Measurements from ENCODE around the gene SMAD5.

SMAD5 gene

GRCh38 chr5:136198453-136198852 lies 65.8 kb downstream of the SMAD5 start:
- DNase-seq = no peak

DNA sequence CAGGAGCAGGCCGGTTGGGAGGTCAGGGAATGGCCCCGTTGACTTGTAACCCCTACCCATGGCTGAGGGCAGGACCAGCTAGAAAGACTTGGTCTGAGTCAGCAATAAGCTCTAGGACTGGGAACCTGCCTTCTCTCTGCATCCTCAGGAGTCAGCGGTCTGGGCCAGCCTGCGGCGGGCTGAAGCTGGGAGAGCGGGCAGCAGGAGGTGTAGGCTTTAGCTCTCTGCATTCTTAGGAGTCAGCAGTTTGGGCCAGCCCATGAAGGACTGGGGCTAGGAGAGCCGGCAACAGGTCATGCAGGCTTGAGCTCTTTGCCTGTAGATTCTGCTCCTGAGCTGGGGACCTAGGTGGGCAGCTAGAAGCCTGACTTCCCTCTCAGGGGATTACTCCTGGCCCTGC lies 66.8 kb downstream of the SMAD5 start:
- DNase-seq = no peak

DNA sequence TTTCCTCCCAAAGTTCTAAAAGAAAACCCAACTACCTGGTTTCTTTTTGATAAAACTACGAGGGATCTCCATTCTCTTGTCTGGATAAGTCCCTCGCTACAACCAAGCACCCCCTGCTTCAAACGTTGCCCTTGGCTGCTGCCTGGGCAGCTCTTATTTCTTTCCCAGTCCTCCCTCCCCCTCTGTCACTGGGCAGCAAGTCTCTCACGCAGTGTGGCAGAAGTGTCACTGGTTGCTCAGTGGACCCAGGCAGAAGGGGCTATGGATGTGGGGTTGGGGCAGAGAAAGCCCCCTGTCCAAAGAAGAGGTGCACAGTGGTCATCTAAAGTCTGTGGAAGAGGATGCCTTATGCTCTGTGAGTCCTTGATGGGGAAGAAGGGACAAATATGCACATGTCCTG lies 67.5 kb downstream of the SMAD5 start:
- no peak for DNase-seq

DNA sequence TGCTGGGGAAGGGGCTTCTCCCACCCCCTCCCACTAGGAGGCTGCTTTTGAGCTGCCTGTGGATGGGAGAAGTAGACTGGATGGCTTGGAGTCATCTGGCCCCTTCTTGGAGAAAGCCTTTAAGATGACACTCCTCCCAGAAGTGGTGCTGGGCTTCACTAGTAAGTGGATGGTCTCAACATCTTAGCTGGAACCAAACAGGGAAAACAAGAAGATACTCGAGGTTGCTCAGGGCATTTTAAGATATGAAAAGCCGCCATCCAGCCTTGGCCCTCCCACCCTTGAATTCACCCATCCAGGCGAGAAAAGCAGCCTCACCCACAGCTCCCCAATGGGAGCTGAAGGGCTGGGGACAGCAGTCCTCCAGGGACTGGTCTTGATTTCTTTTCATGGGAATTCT lies 68.1 kb downstream of the SMAD5 start:
- no peak for DNase-seq

- no peak for DNase-seq
Measured at GRCh38 chr5:136201870-136202269, 69.2 kb downstream of the SMAD5 start.

- no peak for DNase-seq
Measured at GRCh38 chr5:136202469-136203205, 70.0 kb downstream of the SMAD5 start.

DNA sequence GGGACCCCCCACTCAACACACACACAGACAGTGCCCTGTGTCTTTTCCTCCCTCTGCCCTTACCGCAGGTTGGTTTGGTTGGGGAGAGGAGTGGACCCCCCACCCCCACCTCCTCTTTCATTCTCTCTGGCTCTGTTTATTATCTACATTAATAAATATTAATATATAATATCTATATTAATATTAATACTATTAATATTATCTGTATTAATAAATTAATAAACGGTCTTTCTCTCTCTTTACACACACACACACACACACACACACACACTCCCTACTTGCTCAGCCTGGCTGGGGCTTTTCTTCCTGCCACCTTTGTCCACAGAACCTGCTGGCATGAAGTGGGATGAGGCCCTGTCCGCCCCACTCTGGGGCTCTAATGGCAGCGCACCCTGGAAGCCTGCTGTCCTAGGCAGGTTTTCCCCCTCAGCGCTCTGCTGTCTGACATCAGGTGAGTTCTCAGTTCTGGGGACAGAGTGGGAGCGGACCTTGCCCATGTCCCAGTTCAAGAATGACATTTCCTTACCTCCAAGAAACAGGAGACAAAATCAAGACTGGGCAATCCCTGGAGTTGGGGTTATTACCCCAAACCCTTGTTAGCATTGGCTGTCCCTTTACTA lies 70.8 kb downstream of the SMAD5 start:
- DNase-seq = no peak

DNA sequence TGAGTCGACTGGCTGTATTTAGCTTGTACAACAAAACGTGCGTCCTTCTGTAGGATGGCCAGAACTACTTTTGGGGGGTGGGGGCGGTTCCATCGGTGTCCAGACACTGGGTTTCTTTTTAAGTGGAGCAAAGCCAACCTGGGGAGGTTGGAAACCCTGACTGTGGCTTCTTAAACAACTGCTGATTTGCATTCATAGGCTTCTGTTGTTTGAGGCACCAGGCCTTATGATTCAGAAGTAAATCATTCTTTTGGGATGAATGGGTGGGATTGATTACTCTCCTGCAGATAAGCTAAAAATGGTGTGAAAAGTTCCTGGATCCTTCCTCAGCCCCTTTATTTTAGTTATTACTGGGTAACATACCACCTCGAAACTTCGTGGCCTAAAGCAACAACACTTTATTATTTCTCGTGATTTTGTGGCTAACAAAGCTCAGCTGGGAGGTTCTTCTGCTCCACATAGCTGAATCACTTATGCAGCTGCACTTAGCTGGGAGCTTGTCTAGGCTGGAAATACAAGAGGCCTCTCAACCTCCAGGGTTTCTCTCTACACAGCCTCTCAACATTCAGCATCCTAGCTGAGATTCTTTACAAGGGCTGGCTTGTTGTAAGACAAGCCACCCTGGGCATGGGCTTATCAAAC lies 72.5 kb downstream of the SMAD5 start:
- no peak for DNase-seq

DNA sequence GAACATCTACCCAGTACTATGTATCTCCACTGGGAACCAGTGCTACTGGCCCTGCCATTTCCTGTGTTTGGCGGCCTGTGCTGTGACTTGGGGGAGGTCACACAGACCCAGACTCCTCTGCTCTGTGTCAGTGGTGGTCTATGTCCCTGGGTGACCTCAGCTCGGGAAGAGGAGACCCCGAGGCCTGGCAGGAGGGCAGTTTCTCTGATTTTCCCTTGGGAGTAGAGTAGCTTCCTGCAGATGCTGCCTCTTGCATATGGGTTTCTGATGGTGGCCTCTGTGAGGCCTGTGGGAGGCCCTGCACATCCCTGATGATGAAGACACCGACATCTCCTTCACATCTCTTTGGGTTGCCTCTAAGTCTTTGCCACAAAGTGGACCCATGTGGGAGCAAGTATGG lies 73.3 kb downstream of the SMAD5 start:
- no peak for DNase-seq

DNA sequence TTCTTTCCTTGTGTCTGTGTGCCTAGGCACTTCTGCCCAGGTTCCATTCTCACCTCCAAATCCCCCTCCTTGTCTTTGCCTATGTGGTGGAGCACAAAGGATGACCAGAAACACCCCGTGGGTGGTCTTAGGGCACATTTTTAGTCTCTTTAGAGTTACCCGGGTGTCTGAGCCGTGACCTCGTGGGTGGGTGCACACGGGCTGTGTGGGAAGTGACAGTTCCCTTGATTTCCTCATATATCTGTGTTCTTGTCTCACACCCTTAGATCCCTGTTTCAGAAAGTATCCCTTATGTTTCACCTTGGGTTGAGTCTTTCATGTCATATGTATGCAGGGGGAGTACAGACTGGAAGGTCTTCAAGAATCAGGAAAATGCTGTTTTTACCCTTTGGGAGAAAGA lies 73.7 kb downstream of the SMAD5 start:
- DNase-seq = no peak

DNA sequence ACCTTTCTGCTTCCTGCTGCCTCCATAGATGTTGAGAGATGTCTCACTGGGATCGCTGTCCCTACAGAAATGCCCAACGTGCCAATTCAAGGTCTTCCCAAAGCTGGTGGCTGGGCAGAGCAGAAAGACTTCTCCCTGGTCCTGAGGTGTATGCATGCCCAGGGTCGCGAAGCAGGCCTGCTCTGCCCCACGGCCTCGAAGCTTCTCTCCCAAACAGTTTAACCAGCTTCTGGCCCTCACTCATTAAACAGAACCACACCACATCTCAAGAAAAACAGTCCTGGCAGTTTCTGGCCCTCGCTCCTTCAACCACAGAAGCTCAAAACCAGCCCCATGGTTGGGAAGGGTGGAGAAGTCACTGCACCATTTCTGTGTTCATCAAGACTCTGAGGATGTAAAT lies 75.0 kb downstream of the SMAD5 start:
- no peak for DNase-seq

DNA sequence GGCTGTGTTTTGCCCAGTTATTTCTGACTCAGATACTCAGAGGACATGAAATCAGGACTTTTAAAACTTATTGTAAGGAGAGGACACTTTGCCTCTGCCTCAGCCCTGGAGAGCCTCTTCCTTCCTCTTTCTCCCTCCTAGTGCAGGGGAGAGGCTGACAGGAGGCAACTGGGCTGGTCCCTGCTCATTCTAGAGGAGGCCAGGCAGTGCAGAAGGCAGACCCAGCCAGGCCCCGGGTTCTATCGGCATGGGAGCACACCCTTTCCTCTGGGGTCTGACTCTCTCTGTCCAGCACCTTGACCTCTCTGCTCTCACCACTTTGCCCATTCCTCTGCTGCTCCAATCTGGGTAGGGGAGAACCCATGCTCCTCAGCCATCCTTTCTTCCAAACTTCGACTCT lies 76.3 kb downstream of the SMAD5 start:
- no peak for DNase-seq

DNA sequence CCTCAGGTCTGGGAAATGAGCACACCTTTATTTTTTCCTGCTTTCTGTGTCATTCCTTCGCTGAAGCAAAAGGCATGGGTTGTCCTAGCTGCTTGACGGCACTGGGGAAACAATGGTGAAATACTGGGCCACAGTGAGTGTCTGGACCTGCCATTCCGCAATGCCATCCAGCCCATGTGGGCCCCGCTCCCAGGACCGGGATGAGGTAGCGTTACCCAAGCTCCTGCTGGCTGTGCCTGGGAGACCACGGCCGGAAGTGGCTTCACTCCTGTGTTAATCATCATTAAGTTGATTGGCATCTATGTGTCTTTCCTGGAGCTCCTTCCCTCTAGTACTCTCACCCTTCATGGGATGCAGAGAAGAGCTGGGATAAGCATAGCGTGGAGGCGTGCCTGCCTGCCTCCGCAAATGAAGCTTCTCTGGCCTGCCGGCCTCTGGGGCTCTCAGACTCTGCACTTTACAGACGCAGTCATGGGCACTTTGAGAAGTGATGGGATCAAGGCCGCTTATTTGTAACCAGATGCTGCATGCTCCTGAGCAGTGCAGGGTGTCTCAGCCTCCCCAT lies 76.8 kb downstream of the SMAD5 start:
- no peak for DNase-seq

GRCh38 chr5:136210259-136210658 lies 77.6 kb downstream of the SMAD5 start:
- no peak for DNase-seq

DNA sequence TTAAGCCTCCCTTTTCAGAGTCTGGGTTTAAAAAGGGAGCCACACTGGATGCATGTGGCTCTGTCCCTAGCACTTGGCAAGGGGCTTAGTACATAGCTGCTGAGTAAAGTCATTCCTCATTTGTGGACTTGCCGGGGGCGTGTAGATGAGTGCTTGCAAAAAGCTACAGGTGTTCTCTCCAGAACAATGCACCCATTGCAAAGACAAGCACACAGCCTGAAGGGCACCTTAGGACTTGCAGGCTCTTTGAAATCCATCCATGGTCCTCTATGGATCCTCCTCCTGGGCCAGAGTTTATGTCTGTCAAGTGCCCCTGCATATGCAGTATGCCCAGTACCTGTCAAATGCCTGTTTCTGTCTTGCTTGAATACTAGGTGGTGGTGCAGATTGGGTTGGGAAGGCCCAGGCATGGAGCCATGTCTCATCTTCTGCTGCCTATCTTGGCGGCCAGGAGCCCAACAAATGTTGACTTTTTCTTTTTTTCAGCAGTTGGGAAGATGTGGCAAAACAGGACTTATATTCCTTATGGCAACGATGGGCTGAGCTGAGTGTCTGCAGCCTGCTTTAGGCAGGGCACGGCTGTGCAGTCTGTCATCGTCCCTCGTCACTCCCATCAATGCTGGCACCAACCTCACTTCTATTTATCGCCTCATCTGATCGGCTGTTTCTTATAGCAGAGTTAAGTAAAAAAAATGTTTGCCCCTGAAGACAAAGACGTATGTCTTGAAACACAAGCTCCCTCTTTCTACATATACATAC lies 78.8 kb downstream of the SMAD5 start:
- no peak for DNase-seq

DNA sequence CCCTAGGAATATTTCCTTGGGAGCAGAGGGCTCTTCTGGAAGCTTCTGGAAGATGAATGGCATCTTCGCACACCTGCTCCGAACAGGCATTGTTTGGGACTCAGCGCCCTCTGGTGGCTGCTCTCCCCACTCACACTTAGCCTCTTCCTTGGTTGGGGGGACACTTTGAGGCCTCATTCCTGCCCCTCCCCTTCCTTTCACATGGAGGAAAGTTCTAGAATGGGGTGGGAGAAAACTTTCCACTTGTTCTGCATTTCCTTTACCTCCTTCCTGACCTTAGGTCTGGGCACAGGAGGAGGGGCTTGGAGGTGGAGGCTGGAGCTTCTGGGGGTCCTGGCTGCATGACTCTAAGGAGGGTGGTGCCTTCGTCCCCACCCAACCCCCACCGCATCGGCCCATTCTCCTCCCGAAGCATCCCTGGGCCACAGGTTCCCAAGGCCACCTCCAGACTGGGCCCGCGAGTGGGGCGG lies 79.6 kb downstream of the SMAD5 start:
- DNase-seq = peak in 1 of 2 donors; percentile 5

DNA sequence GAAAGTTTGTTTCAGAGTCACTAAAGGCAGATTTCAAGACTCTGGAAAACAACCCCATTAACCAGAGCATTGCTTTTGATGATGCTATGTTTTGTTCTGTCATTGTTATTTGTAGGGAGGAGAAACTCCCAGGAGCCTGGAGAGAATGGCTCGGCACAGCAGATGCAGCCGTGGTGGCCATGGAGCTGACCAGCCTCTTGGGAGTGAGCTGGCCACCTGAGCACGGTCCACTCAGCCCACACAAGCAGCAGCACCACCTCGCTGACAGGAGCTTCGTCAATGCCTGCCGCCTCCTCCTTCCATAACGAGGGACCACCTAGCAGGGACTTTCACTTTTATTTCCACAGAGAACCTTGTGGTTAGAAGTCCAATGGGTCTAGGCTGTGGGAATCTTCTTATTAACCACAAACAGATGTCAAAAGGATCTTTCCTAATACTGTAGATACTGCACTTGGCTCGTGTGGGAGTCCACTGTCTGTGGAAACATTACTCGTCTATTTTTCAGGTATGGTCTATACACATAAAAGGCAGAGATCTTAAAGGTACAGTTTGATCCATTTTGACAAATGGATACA lies 81.4 kb downstream of the SMAD5 start:
- no peak for DNase-seq

- DNase-seq = no peak
Measured at GRCh38 chr5:136215812-136216211, 83.2 kb downstream of the SMAD5 start.

GRCh38 chr5:136216230-136216629 lies 83.6 kb downstream of the SMAD5 start:
- DNase-seq = no peak

GRCh38 chr5:136221340-136221739 lies 88.7 kb downstream of the SMAD5 start:
- no peak for DNase-seq

GRCh38 chr5:136222580-136223235 lies 90.1 kb downstream of the SMAD5 start:
- no peak for DNase-seq

DNA sequence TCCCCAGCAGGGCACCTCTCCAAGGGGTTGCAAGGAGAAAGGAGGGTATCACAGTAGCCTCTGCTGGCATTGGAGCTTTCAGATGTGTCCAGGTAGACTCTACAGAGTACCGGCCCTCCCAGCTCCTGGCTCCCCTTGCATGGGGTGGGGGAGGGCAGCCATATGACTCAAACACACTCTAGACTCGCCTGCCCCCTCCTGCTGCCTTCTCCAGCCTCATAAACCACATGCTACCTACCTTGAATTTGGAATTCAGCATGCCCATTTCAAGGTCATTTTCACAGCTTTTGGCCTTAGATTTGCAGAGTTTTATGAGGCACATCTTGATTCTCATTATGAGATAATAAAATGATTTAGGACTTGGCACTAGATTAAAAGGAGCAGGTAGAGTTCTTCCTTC lies 93.2 kb downstream of the SMAD5 start:
- no peak for DNase-seq
